Keratinocyte (primary cell): ENCODE measurements around the gene TNPO1. TPM values are rescaled to one million over a fixed set of nuclear protein-coding genes. Genes with fewer than 3 reads are reported as not detected.
A peak's percentile ranks its signal among the peaks of the same experiment; 100 is the strongest.
"Not testable (repeated sequence)": the region's sequence is repeated elsewhere in the genome, so short reads cannot be mapped to it uniquely, and the experiment has no call there.

Experiments used
- DNase-seq: peaks from one replicate; pipeline ENCODE4 v3.0.0-alpha.2; 2011; ENCODE audit warnings: low read depth, missing footprints, low spot score
- FAIRE-seq: peaks from 2 replicates; lab custom pipeline; 2011; peaks lifted over from hg19 to GRCh38; lab: Jason Lieb, UNC
- H2AFZ ChIP-seq: 2 replicates; pipeline ENCODE4 v1.6.0; 2012; ENCODE audit warnings: low read length, control low read depth, inconsistent platforms; ENCODE audit not compliant: control insufficient read depth
- H3K27ac ChIP-seq: 2 replicates; pipeline ENCODE4 v1.5.1; 2011; ENCODE audit warnings: low read length; ENCODE audit not compliant: control insufficient read depth, insufficient read depth
- H3K27me3 ChIP-seq: 3 replicates; pipeline ENCODE4 v1.6.0; 2011; ENCODE audit warnings: low read length; ENCODE audit not compliant: control insufficient read depth, insufficient read depth; ENCODE audit errors: extremely low read depth
- H3K36me3 ChIP-seq, 2 experiments: 2 replicates in 1 of 2; 3 replicates in 1 of 2; pipeline ENCODE4 v1.5.1; 2011; ENCODE audit warnings: low read length in 2 of 2, mild to moderate bottlenecking in 1 of 2; ENCODE audit not compliant: control insufficient read depth in 2 of 2, insufficient read depth in 2 of 2; ENCODE audit errors: extremely low read depth in 1 of 2
- H3K4me1 ChIP-seq: 3 replicates; pipeline ENCODE4 v1.5.1; 2011; ENCODE audit warnings: low read length; ENCODE audit not compliant: control insufficient read depth, insufficient read depth; ENCODE audit errors: extremely low read depth
- H3K4me2 ChIP-seq: 3 replicates; pipeline ENCODE4 v1.6.0; 2011; ENCODE audit warnings: low read depth, low read length; ENCODE audit not compliant: control insufficient read depth, insufficient read depth; ENCODE audit errors: extremely low read depth
- H3K4me3 ChIP-seq, 3 experiments: fragments of 200-600 bp in 1 of 3; sonication (generic) in 1 of 3; 2 replicates in 2 of 3; 3 replicates in 1 of 3; pipeline ENCODE4 v1.5.1; 2011 to 2016; ENCODE audit warnings: low read length in 3 of 3, mild to moderate bottlenecking in 3 of 3, control low read depth in 2 of 3, inconsistent platforms in 1 of 3, low read depth in 1 of 3, mixed read lengths in 1 of 3, mixed run types in 1 of 3, moderate library complexity in 1 of 3; ENCODE audit not compliant: control insufficient read depth in 2 of 3, insufficient read depth in 2 of 3; ENCODE audit errors: extremely low read depth in 1 of 3
- H3K79me2 ChIP-seq: 2 replicates; pipeline ENCODE4 v1.6.0; 2012; ENCODE audit warnings: low read length; ENCODE audit not compliant: control insufficient read depth, insufficient read depth
- H3K9ac ChIP-seq: 3 replicates; pipeline ENCODE4 v1.6.0; 2011; ENCODE audit warnings: low read length; ENCODE audit not compliant: control insufficient read depth, insufficient read depth; ENCODE audit errors: extremely low read depth
- H3K9me1 ChIP-seq: 3 replicates; pipeline ENCODE4 v1.6.0; 2011; ENCODE audit warnings: low read length; ENCODE audit not compliant: control insufficient read depth, insufficient read depth; ENCODE audit errors: extremely low read depth
- H3K9me3 ChIP-seq: 2 replicates; pipeline ENCODE4 v1.5.1; 2012; ENCODE audit warnings: low read depth, low read length; ENCODE audit not compliant: control insufficient read depth
- H4K20me1 ChIP-seq: 3 replicates; pipeline ENCODE4 v1.6.0; 2011; ENCODE audit warnings: low read length; ENCODE audit not compliant: control insufficient read depth, insufficient read depth; ENCODE audit errors: extremely low read depth
- EZH2 ChIP-seq: IDR thresholded peaks from one replicate; pipeline ENCODE4 v1.6.1; 2012; ENCODE audit warnings: inconsistent platforms, mild to moderate bottlenecking, low read length, moderate library complexity
- dilution Hi-C: fragments of 300-500 bp; cut with MboI; formaldehyde crosslinking; loops from one replicate; pipeline ENCODE4 v1.7.0; 2020; ENCODE audit warnings: low sequenced_read_pairs; ENCODE audit not compliant: extremely low pct_ligation_motif_present
- polyA plus RNA-seq, 5 experiments: library from polyadenylated mRNA; depleted of rRNA in 3 of 5; stranded (reverse) in 3 of 5; stranded (forward) in 1 of 5; unstranded in 1 of 5; fragments of >200 nt; gene quantifications; 1 replicate in 1 of 5; 2 replicates in 3 of 5; 3 replicates in 1 of 5; pipeline versions ENCODE4 v1.2.1 to v1.2.3, GENCODE V29; 2011 to 2012; ENCODE audit warnings: missing spikeins in 2 of 5, low read depth in 1 of 5, low replicate concordance in 1 of 5
- TF ChIP-seq, protein P1 (sequence below), 3 experiments: IDR thresholded peaks in 1 of 3; conservative IDR thresholded peaks in 1 of 3; optimal IDR thresholded peaks in 1 of 3; 2 replicates in 2 of 3; 3 replicates in 1 of 3; pipeline versions ENCODE3 to v1.5.1; 2011; ENCODE audit warnings: low read length in 3 of 3, mild to moderate bottlenecking in 3 of 3, moderate library complexity in 2 of 3, control low read depth in 1 of 3, inconsistent platforms in 1 of 3; ENCODE audit not compliant: insufficient read depth in 2 of 3; ENCODE audit errors: extremely low read depth in 1 of 3

TNPO1 gene
- polyA plus RNA-seq, 1 donor (not counting 4 experiments of a cell fraction or from before 2014, with no cell fraction given) = 123 TPM

DNA sequence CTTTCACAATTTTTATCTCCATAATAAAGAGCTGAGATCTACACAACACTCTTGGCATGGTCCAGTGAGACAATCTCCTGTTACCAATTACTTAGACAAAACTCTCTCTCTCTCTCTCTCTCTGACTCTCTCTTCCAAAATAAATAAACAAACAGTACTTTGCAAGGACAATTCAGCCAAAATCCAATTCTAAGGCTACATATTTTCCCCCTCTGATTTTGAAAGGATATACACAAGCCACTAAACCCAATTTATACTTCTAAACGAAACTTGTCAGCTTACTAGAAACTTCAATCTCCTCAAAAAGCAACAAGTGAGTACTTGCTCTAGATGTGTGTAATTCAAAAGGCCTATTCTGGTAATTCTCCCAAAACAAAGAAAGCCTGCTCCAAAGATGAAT, 26.3 kb upstream of the TNPO1 start:
- no peaks in the 10 kb centered on the region for H3K9me1 ChIP-seq
- DNase-seq (no peak), FAIRE-seq (no peak)
- H3K9me3 ChIP-seq = no peaks in the 10 kb centered on the region
- H2AFZ ChIP-seq = peak overlapping the region; percentile 58
- H3K36me3 ChIP-seq = no peaks in the 10 kb centered on the region
- H3K27ac ChIP-seq = no peak overlapping the region
- H3K4me3 ChIP-seq = no peak overlapping the region
- H3K27me3 ChIP-seq = no peaks in the 10 kb centered on the region
- dilution Hi-C loops = no loop called here
- no peaks in the 10 kb centered on the region for H3K79me2 ChIP-seq
- peaks cover 20% of the 10 kb centered on the region for H3K4me1 ChIP-seq
- peak overlapping the region; percentile 40 for H3K4me2 ChIP-seq
- H3K9ac ChIP-seq = no peak overlapping the region
- H4K20me1 ChIP-seq = no peaks in the 10 kb centered on the region
- TF ChIP-seq EZH2 = no peak
- TF ChIP-seq, protein P1, sequence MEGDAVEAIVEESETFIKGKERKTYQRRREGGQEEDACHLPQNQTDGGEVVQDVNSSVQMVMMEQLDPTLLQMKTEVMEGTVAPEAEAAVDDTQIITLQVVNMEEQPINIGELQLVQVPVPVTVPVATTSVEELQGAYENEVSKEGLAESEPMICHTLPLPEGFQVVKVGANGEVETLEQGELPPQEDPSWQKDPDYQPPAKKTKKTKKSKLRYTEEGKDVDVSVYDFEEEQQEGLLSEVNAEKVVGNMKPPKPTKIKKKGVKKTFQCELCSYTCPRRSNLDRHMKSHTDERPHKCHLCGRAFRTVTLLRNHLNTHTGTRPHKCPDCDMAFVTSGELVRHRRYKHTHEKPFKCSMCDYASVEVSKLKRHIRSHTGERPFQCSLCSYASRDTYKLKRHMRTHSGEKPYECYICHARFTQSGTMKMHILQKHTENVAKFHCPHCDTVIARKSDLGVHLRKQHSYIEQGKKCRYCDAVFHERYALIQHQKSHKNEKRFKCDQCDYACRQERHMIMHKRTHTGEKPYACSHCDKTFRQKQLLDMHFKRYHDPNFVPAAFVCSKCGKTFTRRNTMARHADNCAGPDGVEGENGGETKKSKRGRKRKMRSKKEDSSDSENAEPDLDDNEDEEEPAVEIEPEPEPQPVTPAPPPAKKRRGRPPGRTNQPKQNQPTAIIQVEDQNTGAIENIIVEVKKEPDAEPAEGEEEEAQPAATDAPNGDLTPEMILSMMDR (optimal IDR thresholded peaks at IDR 0.05 in 1 of 3, IDR thresholded peaks at IDR 0.05 in 1 of 3, conservative IDR thresholded peaks at IDR 0.05 in 1 of 3; ENCODE audit: extremely low read depth in 1 of 3, insufficient read depth in 2 of 3, low read length in 3 of 3) = no peak

GRCh38 chr5:72792662-72793061, 23.8 kb upstream of the TNPO1 start:
- H3K9me1 ChIP-seq, H2AFZ ChIP-seq, FAIRE-seq, H3K4me2 ChIP-seq, H4K20me1 ChIP-seq, H3K9me3 ChIP-seq, H3K9ac ChIP-seq, DNase-seq, H3K79me2 ChIP-seq, H3K36me3 ChIP-seq, dilution Hi-C loops, H3K27me3 ChIP-seq, H3K4me3 ChIP-seq, H3K27ac ChIP-seq: not testable (repeated sequence)
- peaks cover 20% of the 10 kb centered on the region for H3K4me1 ChIP-seq

DNA sequence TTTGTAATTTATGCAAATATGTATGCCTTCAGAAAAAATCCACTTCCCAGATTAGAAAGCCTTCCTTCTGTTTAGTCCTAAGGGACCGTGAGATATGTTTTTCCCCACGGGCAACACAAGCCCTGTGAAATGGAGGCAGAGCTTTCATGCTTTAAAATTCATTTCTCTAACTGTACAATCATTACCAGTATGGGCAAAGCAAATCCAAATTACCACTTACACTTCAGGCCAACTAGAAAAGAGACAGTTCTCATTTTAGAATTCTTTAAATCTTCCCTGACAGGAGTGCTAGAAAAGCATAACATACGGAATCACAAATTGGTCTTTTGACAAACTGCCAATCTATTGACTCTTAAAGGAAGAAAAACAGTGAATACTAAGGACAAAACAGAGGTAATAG, 20.5 kb upstream of the TNPO1 start:
- Histone ChIP-seq H4K20me1 (no peaks in the 10 kb centered on the region), H3K9me1 (no peaks in the 10 kb centered on the region), H3K79me2 (no peaks in the 10 kb centered on the region), H3K9ac (no peak overlapping the region), H3K36me3 (no peaks in the 10 kb centered on the region), H2AFZ (no peak overlapping the region), H3K4me2 (no peak overlapping the region), H3K4me1 (no peaks in the 10 kb centered on the region), H3K27me3 (no peaks in the 10 kb centered on the region), H3K4me3 (no peak overlapping the region), H3K27ac (no peak overlapping the region), H3K9me3 (no peaks in the 10 kb centered on the region)
- no peak for DNase-seq
- TF ChIP-seq, protein P1 (optimal IDR thresholded peaks at IDR 0.05 in 1 of 3, IDR thresholded peaks at IDR 0.05 in 1 of 3, conservative IDR thresholded peaks at IDR 0.05 in 1 of 3; ENCODE audit: extremely low read depth in 1 of 3, insufficient read depth in 2 of 3, low read length in 3 of 3) = no peak
- no peak for TF ChIP-seq EZH2
- dilution Hi-C loops = no loop called here
- no peak for FAIRE-seq
